ENCODE data around the gene EMCN.
"Not testable (repeated sequence)": the region's sequence is repeated elsewhere in the genome, so short reads cannot be mapped to it uniquely, and the experiment has no call there.

The EMCN gene

DNA sequence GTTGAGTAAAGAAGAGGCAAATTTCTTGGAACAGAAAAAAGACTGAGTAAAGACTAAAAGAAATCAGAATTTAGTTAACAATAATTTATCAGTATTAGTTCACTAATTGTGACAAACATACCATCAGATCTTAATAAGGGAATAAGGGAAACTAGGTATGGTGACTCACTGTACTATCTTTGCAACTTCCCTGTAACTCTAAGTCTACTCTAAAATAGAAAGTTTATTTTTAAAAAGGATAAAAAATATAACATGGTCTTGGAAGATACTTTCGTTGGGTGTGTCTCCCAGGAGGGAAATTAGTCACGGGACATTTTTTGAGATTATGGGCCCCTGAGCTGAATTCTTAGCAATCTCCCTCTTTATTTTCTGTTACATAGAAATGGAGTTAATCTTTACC lies 97.3 kb downstream of the EMCN start:
- ATAC-seq (replicated peaks; ENCODE audit: extremely low read depth, poor library complexity, severe bottlenecking), result no peak
- Mint-ChIP-seq H3K4me3 (no peak overlapping the region), H3K36me3 (ENCODE audit: insufficient read depth) (no peaks in the 10 kb centered on the region), H3K27ac (ENCODE audit: low read depth) (no peak overlapping the region), H3K27me3 (peaks cover 11% of the 10 kb centered on the region), H3K9me3 (no peaks in the 10 kb centered on the region), H3K4me1 (no peaks in the 10 kb centered on the region)
- DNase-seq (ENCODE audit: low spot score in 2 of 2), result no peak

DNA sequence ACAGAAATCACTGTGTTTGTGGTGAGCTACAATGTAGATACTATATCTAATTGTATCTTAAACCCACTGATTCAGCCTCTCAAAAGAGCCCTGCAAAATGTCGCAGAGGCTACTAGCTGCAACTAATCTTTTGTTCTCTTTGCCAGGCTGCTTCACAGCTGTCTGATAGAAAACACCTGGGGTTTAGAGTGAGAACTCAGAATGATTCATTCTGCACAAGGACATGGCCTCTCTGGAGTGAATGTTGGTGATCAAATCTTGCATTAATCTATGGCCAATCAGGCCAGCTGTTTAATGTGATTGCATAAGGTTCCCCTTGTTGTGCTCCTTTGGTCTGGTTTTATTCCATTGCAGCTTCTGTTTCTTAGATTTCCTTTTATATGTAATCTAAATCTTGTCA lies 100.3 kb downstream of the EMCN start:
- no peak overlapping the region for H3K4me3 Mint-ChIP-seq
- H3K4me1 Mint-ChIP-seq, result no peaks in the 10 kb centered on the region
- no peak for ATAC-seq (replicated peaks; ENCODE audit: extremely low read depth, poor library complexity, severe bottlenecking)
- H3K36me3 Mint-ChIP-seq (ENCODE audit: insufficient read depth), result no peaks in the 10 kb centered on the region
- no peak for DNase-seq (ENCODE audit: low spot score in 2 of 2)
- no peaks in the 10 kb centered on the region for H3K9me3 Mint-ChIP-seq
- peaks cover 11% of the 10 kb centered on the region for H3K27me3 Mint-ChIP-seq
- no peak overlapping the region for H3K27ac Mint-ChIP-seq (ENCODE audit: low read depth)

DNA sequence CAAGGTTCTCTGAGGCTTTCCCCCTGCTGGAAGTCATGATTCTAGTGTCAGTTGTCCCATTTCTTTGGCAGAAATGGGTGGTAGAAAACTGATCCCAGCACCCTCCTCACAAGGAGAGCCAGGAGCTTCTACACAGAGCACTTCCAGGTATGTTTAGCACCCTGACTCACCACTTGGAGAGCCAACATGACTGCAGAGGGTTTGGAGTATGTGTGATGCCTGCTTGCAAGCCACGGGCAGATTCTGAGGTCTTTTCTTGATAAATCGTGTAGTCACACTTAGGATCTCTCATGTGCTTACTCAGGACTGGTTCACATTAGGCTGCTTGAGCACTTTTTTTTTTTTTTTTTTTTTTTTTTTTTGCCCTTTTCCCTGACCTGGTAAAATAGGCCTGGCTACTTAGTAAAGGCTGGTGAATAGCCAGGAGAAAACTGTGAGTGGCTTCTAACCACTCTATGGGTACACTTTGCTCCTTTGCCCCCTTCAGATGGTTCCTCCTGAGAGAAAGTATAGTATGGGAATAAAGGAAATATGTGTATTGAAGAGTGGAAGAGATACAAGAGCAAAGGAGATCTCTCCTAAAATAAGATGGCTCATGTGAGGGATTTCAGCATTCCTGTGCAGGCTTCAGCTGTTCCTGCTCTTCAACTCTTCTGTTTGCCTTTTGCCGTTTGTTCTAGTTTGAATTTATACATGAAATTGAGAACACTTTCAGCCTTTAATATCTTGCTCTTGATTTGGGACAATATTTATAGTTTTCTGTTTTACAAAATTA lies 103.6 kb downstream of the EMCN start:
- Mint-ChIP-seq H3K27ac (ENCODE audit: low read depth) (no peak overlapping the region), H3K4me3 (no peak overlapping the region), H3K9me3 (no peaks in the 10 kb centered on the region), H3K36me3 (ENCODE audit: insufficient read depth) (no peaks in the 10 kb centered on the region), H3K4me1 (no peaks in the 10 kb centered on the region), H3K27me3 (peaks cover 11% of the 10 kb centered on the region)
- DNase-seq (ENCODE audit: low spot score in 2 of 2) (no peak), ATAC-seq (replicated peaks; ENCODE audit: extremely low read depth, poor library complexity, severe bottlenecking) (no peak)

DNA sequence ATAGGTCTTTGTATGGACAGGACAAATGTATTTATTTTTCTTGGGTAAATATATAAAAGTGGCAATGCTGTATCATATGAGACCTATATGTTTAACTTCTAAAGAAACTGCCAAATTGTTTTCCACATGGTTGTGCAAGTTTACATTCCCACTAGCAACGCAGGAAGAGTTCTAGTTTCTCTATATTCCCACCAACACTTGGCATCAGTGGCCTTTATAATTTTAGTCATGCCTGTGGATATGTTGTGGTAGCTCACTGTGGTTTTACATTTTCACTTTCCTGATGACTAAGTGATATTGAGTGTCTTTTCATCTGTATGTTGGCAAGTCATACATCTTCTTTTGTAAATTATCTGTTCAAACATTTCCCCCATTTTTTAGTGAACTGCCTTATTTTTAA lies 126.0 kb downstream of the EMCN start:
- no peak for ATAC-seq (replicated peaks; ENCODE audit: extremely low read depth, poor library complexity, severe bottlenecking)
- peaks cover 15% of the 10 kb centered on the region for H3K27me3 Mint-ChIP-seq
- no peaks in the 10 kb centered on the region for H3K4me1 Mint-ChIP-seq
- H3K4me3 Mint-ChIP-seq, result no peak overlapping the region
- no peak for DNase-seq (ENCODE audit: low spot score in 2 of 2)
- H3K9me3 Mint-ChIP-seq, result no peaks in the 10 kb centered on the region
- H3K36me3 Mint-ChIP-seq (ENCODE audit: insufficient read depth), result no peaks in the 10 kb centered on the region
- H3K27ac Mint-ChIP-seq (ENCODE audit: low read depth), result no peak overlapping the region

DNA sequence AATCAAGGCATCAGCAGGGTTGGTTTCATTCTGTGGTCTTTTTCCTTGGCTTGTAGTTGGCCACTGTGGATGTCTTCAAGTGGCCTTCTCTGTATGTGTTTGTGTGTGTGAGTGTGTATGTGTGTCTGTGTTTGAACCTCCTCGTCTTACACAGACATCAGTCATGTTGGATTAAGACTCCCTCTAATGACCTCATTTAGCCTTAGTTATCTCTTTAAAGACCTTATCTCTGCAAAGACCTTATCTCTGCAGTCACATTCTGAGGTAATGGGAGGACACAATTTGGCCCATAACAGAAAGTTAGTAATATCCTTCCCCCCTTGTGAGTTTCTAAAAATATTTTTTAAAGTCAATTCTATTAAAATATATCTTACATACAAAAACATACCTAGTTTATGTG lies 126.7 kb downstream of the EMCN start:
- H3K27ac Mint-ChIP-seq (ENCODE audit: low read depth), result no peak overlapping the region
- no peak overlapping the region for H3K4me3 Mint-ChIP-seq
- H3K27me3 Mint-ChIP-seq, result peaks cover 10% of the 10 kb centered on the region
- H3K9me3 Mint-ChIP-seq, result no peaks in the 10 kb centered on the region
- no peak for DNase-seq (ENCODE audit: low spot score in 2 of 2)
- H3K36me3 Mint-ChIP-seq (ENCODE audit: insufficient read depth), result no peaks in the 10 kb centered on the region
- no peaks in the 10 kb centered on the region for H3K4me1 Mint-ChIP-seq
- no peak for ATAC-seq (replicated peaks; ENCODE audit: extremely low read depth, poor library complexity, severe bottlenecking)

DNA sequence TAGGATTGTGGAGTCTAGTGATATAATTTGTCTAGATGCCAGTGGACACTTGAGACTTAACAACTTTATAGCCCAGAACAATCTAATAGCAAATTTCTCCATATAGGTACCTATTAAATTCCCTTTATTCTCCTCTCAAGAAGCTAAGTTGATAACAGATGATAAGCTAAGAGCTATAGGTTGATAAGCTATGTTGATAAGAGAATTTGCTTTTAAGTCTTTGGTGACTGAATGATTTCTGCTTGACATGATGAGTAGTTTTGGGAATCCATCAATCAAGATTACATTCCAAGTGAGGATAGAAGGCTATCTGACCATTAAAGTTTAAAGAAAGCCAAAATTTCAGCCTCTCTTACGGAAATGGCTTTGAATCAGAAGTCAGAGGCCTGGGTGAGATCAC lies 131.6 kb downstream of the EMCN start:
- no peak for DNase-seq (ENCODE audit: low spot score in 2 of 2)
- H3K4me3 Mint-ChIP-seq, result no peak overlapping the region
- no peaks in the 10 kb centered on the region for H3K4me1 Mint-ChIP-seq
- no peaks in the 10 kb centered on the region for H3K27me3 Mint-ChIP-seq
- H3K36me3 Mint-ChIP-seq (ENCODE audit: insufficient read depth), result no peaks in the 10 kb centered on the region
- ATAC-seq (replicated peaks; ENCODE audit: extremely low read depth, poor library complexity, severe bottlenecking), result no peak
- no peak overlapping the region for H3K27ac Mint-ChIP-seq (ENCODE audit: low read depth)
- no peaks in the 10 kb centered on the region for H3K9me3 Mint-ChIP-seq

DNA sequence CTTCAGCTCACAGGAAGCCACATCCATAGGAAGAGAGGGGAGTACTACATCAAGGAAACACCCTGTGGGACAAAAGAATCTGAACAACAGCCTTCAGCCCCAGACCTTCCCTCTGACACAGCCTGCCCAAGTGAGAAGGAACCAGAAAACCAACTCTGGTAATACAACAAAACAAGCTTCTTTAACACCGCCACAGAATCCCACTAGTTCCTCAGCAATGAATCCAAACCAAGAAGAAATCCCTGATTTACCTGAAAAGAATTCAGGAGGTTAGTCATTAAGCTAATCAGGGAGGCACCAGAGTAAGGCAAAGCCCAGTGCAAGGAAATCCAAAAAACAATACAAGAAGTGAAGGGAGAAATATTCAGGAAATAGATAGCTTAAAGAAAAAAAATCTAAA lies 137.4 kb downstream of the EMCN start:
- ATAC-seq (replicated peaks; ENCODE audit: extremely low read depth, poor library complexity, severe bottlenecking); DNase-seq (ENCODE audit: low spot score in 2 of 2); H3K4me1 Mint-ChIP-seq; H3K27ac Mint-ChIP-seq (ENCODE audit: low read depth); H3K9me3 Mint-ChIP-seq; H3K36me3 Mint-ChIP-seq (ENCODE audit: insufficient read depth); H3K4me3 Mint-ChIP-seq: not testable (repeated sequence)
- peaks cover 24% of the 10 kb centered on the region for H3K27me3 Mint-ChIP-seq

DNA sequence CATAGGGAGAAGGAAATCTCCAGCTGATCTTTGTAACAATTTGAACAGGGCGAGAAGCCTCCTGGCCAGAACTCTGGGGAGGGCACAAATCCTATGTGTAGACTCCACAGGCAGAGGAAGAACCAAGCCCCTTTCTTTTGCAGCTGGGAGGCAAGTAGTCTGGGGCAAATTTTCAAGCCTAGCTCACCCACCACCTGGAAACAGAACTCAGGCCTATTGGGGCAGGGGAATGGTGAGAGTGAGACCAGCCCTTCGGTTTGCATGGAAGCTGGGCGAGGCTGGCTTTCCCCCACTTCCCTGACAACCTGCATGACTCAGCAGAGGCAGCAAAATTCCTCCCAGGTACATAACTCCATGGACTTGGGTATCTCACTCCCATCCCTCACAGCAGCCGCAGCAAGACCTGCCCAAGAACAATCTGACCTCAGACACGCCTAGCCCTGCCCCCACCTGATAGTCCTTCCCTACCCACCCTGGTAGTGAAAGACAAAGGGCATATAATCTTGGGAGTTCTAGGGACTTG lies 138.2 kb downstream of the EMCN start:
- Mint-ChIP-seq H3K36me3 (ENCODE audit: insufficient read depth) (no peaks in the 10 kb centered on the region), H3K27ac (ENCODE audit: low read depth) (no peak overlapping the region), H3K4me1 (no peaks in the 10 kb centered on the region), H3K27me3 (peaks cover 24% of the 10 kb centered on the region), H3K4me3 (no peak overlapping the region), H3K9me3 (no peaks in the 10 kb centered on the region)
- DNase-seq (ENCODE audit: low spot score in 2 of 2) (no peak), ATAC-seq (replicated peaks; ENCODE audit: extremely low read depth, poor library complexity, severe bottlenecking) (no peak)

DNA sequence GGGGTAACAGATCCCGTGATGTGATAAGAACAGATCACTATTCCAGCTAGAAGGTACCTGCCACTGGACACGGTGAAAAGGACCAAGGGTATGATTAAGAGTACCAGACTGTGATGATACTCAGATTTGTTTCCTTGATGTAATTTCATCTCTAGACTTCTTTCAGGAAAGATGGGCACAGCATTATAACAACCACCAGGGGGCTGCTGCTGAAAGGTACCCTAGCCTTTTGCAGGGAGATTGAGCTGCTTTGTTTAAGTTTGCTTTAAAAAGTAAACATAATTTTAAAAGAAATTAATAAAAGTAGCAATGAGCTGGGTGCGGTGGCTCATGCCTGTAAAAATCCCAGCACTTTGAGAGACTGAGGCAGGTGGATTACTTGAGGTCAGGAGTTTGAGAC lies 145.4 kb downstream of the EMCN start:
- Mint-ChIP-seq H3K36me3 (ENCODE audit: insufficient read depth) (no peaks in the 10 kb centered on the region), H3K4me3 (no peak overlapping the region), H3K27ac (ENCODE audit: low read depth) (no peak overlapping the region), H3K9me3 (no peaks in the 10 kb centered on the region), H3K27me3 (no peaks in the 10 kb centered on the region), H3K4me1 (no peaks in the 10 kb centered on the region)
- no peak for ATAC-seq (replicated peaks; ENCODE audit: extremely low read depth, poor library complexity, severe bottlenecking)
- DNase-seq (ENCODE audit: low spot score in 2 of 2), result no peak

DNA sequence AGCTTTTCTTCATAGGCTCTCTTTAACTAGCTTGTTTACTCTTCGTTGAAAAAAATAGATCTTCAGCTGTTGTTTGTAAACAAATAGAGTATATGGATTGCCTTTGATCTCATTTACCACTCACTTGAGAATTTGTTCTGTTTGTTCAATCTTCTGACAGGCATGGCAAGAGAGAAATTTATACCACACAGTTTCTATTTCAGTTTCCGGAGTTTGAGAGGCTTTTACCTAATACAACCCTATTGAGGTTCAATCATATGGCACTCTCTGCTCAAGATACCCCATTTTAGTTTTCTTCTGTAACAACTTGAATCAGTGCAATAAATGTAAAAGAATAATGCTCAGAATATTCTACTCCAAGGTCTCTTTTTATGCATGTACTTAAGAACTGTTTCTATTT lies 148.0 kb downstream of the EMCN start:
- no peaks in the 10 kb centered on the region for H3K9me3 Mint-ChIP-seq
- ATAC-seq (replicated peaks; ENCODE audit: extremely low read depth, poor library complexity, severe bottlenecking) (no peak), DNase-seq (ENCODE audit: low spot score in 2 of 2) (no peak)
- no peak overlapping the region for H3K4me3 Mint-ChIP-seq
- H3K36me3 Mint-ChIP-seq (ENCODE audit: insufficient read depth), result no peaks in the 10 kb centered on the region
- no peaks in the 10 kb centered on the region for H3K27me3 Mint-ChIP-seq
- H3K4me1 Mint-ChIP-seq, result no peaks in the 10 kb centered on the region
- no peak overlapping the region for H3K27ac Mint-ChIP-seq (ENCODE audit: low read depth)

DNA sequence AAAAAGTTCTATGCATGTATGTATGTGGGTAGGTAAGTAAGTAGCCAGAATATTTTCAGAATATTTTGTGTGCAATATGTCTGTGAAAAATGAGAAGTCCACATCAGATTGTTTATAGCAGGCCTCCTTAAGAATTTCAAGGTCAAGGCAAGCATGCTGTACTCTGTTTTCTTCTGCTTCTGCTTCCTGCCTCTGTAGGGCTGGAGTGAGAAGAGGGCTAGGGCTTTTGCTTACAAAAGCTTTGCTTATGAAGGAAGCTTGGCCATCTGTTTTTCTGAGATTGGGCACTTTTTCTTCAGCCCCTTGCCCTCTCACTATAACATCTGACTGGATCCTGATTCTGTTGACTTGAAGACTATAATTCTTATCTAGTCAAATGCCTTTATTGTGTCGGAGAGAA lies 150.4 kb downstream of the EMCN start:
- Mint-ChIP-seq H3K4me1 (no peaks in the 10 kb centered on the region), H3K9me3 (no peaks in the 10 kb centered on the region), H3K27ac (ENCODE audit: low read depth) (no peak overlapping the region), H3K4me3 (no peak overlapping the region), H3K36me3 (ENCODE audit: insufficient read depth) (no peaks in the 10 kb centered on the region), H3K27me3 (no peaks in the 10 kb centered on the region)
- ATAC-seq (replicated peaks; ENCODE audit: extremely low read depth, poor library complexity, severe bottlenecking), result no peak
- DNase-seq (ENCODE audit: low spot score in 2 of 2), result no peak

DNA sequence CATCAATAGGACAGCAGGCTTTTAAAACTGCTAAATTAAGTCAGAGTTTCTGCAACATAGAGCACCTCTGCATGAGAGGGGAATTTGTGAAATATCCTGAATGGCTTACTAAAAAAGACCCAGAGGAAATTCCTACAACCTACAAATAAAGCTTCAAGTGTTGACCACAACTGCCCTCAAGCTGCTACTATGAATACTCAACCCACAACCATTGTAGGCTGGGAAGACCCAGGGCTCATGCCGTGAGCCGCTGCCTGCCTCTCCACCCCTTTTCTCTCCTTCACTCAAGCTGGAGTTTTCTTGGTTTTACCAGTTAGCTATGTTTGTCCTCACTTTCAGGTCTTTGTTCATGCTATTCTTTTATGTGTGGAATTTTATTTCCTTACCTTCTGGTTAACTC lies 151.6 kb downstream of the EMCN start:
- Mint-ChIP-seq H3K36me3 (ENCODE audit: insufficient read depth) (no peaks in the 10 kb centered on the region), H3K4me1 (no peaks in the 10 kb centered on the region), H3K27ac (ENCODE audit: low read depth) (no peak overlapping the region), H3K4me3 (no peak overlapping the region), H3K9me3 (no peaks in the 10 kb centered on the region), H3K27me3 (no peaks in the 10 kb centered on the region)
- no peak for ATAC-seq (replicated peaks; ENCODE audit: extremely low read depth, poor library complexity, severe bottlenecking)
- no peak for DNase-seq (ENCODE audit: low spot score in 2 of 2)

DNA sequence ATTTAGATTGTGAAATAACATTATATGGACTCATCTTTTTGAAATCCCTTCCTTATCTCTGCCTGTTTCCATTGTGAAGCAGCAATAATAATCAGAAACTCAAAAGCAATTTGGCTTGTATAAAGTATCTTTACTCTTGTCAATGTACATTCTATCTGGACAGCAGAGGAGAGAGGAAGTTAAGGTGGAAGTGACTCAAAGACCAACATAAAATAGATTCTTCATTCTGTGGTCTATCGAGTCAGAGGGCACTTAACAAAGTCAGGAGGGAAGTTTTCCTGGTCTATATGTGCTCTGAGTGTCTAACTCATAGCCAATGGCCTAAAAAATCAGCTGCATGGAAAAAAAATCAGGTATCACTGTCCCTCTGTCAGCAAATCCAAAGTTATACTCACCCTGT lies 155.5 kb downstream of the EMCN start:
- H3K9me3 Mint-ChIP-seq, result no peaks in the 10 kb centered on the region
- no peak overlapping the region for H3K27ac Mint-ChIP-seq (ENCODE audit: low read depth)
- DNase-seq (ENCODE audit: low spot score in 2 of 2) (no peak), ATAC-seq (replicated peaks; ENCODE audit: extremely low read depth, poor library complexity, severe bottlenecking) (no peak)
- H3K4me1 Mint-ChIP-seq, result no peaks in the 10 kb centered on the region
- no peaks in the 10 kb centered on the region for H3K27me3 Mint-ChIP-seq
- H3K4me3 Mint-ChIP-seq, result no peak overlapping the region
- H3K36me3 Mint-ChIP-seq (ENCODE audit: insufficient read depth), result no peaks in the 10 kb centered on the region
